ENCODE measurements around the gene CAPZB. TPM values are rescaled to one million over a fixed set of nuclear protein-coding genes. Genes with fewer than 3 reads are reported as not detected.

The CAPZB gene
- total and polyA plus RNA-seq, 2 experiments from 2014 or later: 86.2 to 278 TPM

- peak; percentile 36 for TF ChIP-seq CTCF (IDR thresholded peaks at IDR 0.05; ENCODE audit: low read depth, low read length)
- Histone ChIP-seq H3K4me1 (ENCODE audit: low read depth) (peaks cover 38% of the 10 kb centered on the region), H3K4me3 (no peak overlapping the region), H3K36me3 (no peaks in the 10 kb centered on the region), H3K9me3 (ENCODE audit: low read depth) (no peaks in the 10 kb centered on the region), H3K27me3 (no peaks in the 10 kb centered on the region), H3K27ac (peak overlapping the region; percentile 12)
- peak in 1 of 2 donors; percentile 81 for DNase-seq (ENCODE audit: low read depth in 1 of 2, low spot score in 1 of 2)
These were observed 39.7 kb downstream of the CAPZB start for GRCh38 chr1:19445417-19446342.

- Histone ChIP-seq H3K36me3 (no peaks in the 10 kb centered on the region), H3K4me3 (no peak overlapping the region), H3K4me1 (ENCODE audit: low read depth) (peaks cover 34% of the 10 kb centered on the region), H3K9me3 (ENCODE audit: low read depth) (no peaks in the 10 kb centered on the region), H3K27ac (no peak overlapping the region), H3K27me3 (no peaks in the 10 kb centered on the region)
- no peak for DNase-seq (ENCODE audit: low read depth in 1 of 2, low spot score in 1 of 2)
- no peak for TF ChIP-seq CTCF (IDR thresholded peaks at IDR 0.05; ENCODE audit: low read depth, low read length)
These were observed 40.9 kb downstream of the CAPZB start for GRCh38 chr1:19444296-19445021.

- Histone ChIP-seq H3K9me3 (ENCODE audit: low read depth) (no peaks in the 10 kb centered on the region), H3K4me3 (no peak overlapping the region), H3K27ac (no peak overlapping the region), H3K36me3 (no peaks in the 10 kb centered on the region), H3K27me3 (no peaks in the 10 kb centered on the region), H3K4me1 (ENCODE audit: low read depth) (peaks cover 30% of the 10 kb centered on the region)
- TF ChIP-seq CTCF (IDR thresholded peaks at IDR 0.05; ENCODE audit: low read depth, low read length): no peak
- no peak for DNase-seq (ENCODE audit: low read depth in 1 of 2, low spot score in 1 of 2)
These were observed 42.0 kb downstream of the CAPZB start for GRCh38 chr1:19443326-19443725.

- H3K4me1 ChIP-seq (ENCODE audit: low read depth): peaks cover 21% of the 10 kb centered on the region
- no peak overlapping the region for H3K4me3 ChIP-seq
- DNase-seq (ENCODE audit: low read depth in 1 of 2, low spot score in 1 of 2): peak in 1 of 2 donors; percentile 35
- TF ChIP-seq CTCF (IDR thresholded peaks at IDR 0.05; ENCODE audit: low read depth, low read length): no peak
- no peak overlapping the region for H3K27ac ChIP-seq
- no peaks in the 10 kb centered on the region for H3K27me3 ChIP-seq
- H3K9me3 ChIP-seq (ENCODE audit: low read depth): no peaks in the 10 kb centered on the region
- H3K36me3 ChIP-seq: no peaks in the 10 kb centered on the region
These were observed 42.9 kb downstream of the CAPZB start for GRCh38 chr1:19442154-19443096.
